Naive thymus-derived CD8-positive, alpha-beta T cell (primary cell): Measurements from ENCODE around the gene IL31RA. TPM values are rescaled to one million over a fixed set of nuclear protein-coding genes. Genes with fewer than 3 reads are reported as not detected.

Experiments
- ATAC-seq, 2 donors: fragments of 150-1000 bp; cut with Tn5 transposase in 1 of 2; sonication (Bioruptor Pico), chemical (Tn5 transposase) in 1 of 2; 1 replicate in 1 of 2; 2 replicates in 1 of 2; pipeline ENCODE4 v1.10.0; 2021; ENCODE audit warnings: mild to moderate bottlenecking in 2 of 2, moderate library complexity in 2 of 2
- POLR2A ChIA-PET: fragments of 350-600 bp; sonication (Branson Sonifier 250); formaldehyde crosslinking; loops from one replicate; lab custom pipeline; 2021; ENCODE audit warnings: antibody characterized with exemption; lab: Charles Lee
- DNase-seq, 10 donors: peaks; one replicate each; pipeline versions ENCODE4 v3.0.0 to v3.0.0-alpha.2; 2020 to 2022
- H3K27ac Mint-ChIP-seq, 10 donors: one replicate each; pipeline ENCODE4 v1.8.0; 2020 to 2022; ENCODE audit warnings: mild to moderate bottlenecking in 10 of 10, mixed read lengths in 10 of 10, moderate library complexity in 4 of 10, inconsistent platforms in 1 of 10
- H3K27me3 Mint-ChIP-seq, 5 donors: one replicate each; pipeline ENCODE4 v1.8.0; 2021 to 2022; ENCODE audit warnings: mixed read lengths in 5 of 5
- H3K36me3 Mint-ChIP-seq, 3 donors: one replicate each; pipeline ENCODE4 v1.8.0; 2020 to 2022; ENCODE audit warnings: mixed read lengths in 3 of 3, mild to moderate bottlenecking in 2 of 3, inconsistent platforms in 1 of 3
- H3K4me1 Mint-ChIP-seq, 4 donors: one replicate each; pipeline ENCODE4 v1.8.0; 2021 to 2022; ENCODE audit warnings: mixed read lengths in 4 of 4
- H3K4me3 Mint-ChIP-seq, 10 donors: one replicate each; pipeline ENCODE4 v1.8.0; 2020 to 2022; ENCODE audit warnings: mild to moderate bottlenecking in 10 of 10, mixed read lengths in 10 of 10, moderate library complexity in 6 of 10, inconsistent platforms in 1 of 10
- H3K9me3 Mint-ChIP-seq, 9 donors: one replicate each; pipeline ENCODE4 v1.8.0; 2020 to 2022; ENCODE audit warnings: mixed read lengths in 9 of 9, mild to moderate bottlenecking in 3 of 9, inconsistent platforms in 1 of 9, moderate library complexity in 1 of 9
- polyA plus RNA-seq, 3 donors: library from polyadenylated mRNA; unstranded; fragments of 300-500 nt; fragmentation: Illumina TruSeq; gene quantifications; one replicate each; pipeline ENCODE4 v1.2.3, GENCODE V29; 2021
- total RNA-seq, 8 experiments: library from RNA in 2 of 8; stranded (reverse) in 2 of 8; gene quantifications; one replicate each; pipeline ENCODE4 v1.2.3 and lab custom pipeline; 2021 to 2026

IL31RA gene
- total and polyA plus RNA-seq, 5 experiments from 2014 or later, result not detected

DNA sequence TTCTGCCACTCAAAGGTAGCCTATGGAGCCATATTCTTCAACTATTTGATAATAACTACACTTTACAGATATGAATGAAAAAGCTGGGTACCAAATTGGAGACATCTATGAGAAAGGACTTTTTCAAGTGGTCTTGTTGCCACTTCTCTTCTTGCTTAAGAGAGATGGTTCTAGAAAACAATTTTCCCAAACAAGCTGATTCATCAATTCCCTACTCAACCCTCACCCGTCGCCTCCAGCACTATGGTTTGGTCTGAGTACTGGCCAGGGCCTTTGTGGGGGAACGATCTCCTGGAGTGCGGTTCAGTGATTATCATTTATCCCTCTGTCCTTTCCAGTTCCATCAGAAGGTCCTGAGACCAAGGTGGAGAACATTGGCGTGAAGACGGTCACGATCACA, 56.8 kb downstream of the IL31RA start:
- Mint-ChIP-seq H3K27me3 (peaks cover 0 to 2% (median 0%) of the 10 kb centered on the region in 5 donors), H3K27ac (no peak overlapping the region), H3K4me1 (peaks cover 6 to 15% (median 12%) of the 10 kb centered on the region in 4 donors), H3K9me3 (peaks cover 0 to 2% (median 0%) of the 10 kb centered on the region in 9 donors), H3K4me3 (no peak overlapping the region), H3K36me3 (peaks cover 0 to 7% (median 0%) of the 10 kb centered on the region in 3 donors)
- POLR2A ChIA-PET, result no interaction called here
- DNase-seq (no peak), ATAC-seq (no peak)

- no peak for ATAC-seq
- DNase-seq, result no peak
- Mint-ChIP-seq H3K4me1 (peaks cover 2 to 6% (median 4%) of the 10 kb centered on the region in 4 donors), H3K4me3 (no peak overlapping the region), H3K27ac (no peak overlapping the region), H3K9me3 (peaks cover 0 to 2% (median 0%) of the 10 kb centered on the region in 9 donors), H3K36me3 (peaks cover 0 to 7% (median 0%) of the 10 kb centered on the region in 3 donors), H3K27me3 (peaks cover 0 to 2% (median 0%) of the 10 kb centered on the region in 5 donors)
- POLR2A ChIA-PET, result no interaction called here
Observed at GRCh38 chr5:55908804-55909203, 57.6 kb downstream of the IL31RA start.

DNA sequence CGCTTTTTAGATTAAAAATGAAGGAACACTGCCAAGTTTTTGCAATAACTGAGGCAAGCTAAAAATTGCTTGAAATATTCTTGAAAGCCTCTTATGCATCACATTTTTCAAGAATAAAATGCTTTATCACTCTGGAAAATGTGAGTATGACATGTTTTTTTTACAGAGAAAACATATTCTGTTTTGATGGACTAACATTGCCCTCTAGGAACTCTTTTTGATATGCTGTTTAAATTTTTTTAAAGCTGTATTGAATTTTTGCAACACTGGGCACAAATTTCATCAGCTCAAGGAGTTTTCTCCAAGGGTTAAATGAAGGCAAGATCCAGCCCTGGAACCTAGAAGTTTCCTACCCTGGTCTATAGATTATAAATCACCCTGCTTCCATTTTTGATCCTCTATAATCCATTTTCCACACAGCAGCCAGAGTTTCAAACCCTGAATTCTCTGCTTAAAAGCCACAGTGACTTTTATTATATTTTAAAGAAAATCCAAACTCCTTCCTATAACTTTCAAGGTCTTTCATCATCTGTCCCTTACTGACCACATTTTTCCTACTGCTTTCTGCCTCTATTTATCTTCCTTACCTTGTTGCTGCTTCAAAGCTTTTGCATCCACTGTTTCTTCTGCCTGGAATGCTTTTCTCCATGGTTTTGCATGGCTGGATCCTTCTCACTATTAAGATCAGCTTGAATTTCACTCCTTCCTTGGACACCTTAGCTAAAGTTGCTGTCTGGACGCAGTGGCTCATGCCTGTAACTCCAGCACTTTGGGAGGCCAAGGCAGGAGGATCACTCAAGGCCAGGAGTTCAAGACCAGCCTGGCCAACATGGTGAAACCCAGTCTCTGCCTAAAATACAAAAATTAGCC, 60.9 kb downstream of the IL31RA start:
- no peak overlapping the region for H3K4me3 Mint-ChIP-seq
- POLR2A ChIA-PET, result interaction anchor here (0.6 kb wide), 1 partner anchor 220 kb away, joined by 5 read pairs; no protein-coding TSS in a partner anchor
- H3K27ac Mint-ChIP-seq, result no peak overlapping the region
- no peak for ATAC-seq
- H3K4me1 Mint-ChIP-seq, result no peaks in the 10 kb centered on the region
- H3K9me3 Mint-ChIP-seq, result peaks cover 0 to 2% (median 0%) of the 10 kb centered on the region in 9 donors
- peaks cover 0 to 8% (median 0%) of the 10 kb centered on the region in 5 donors for H3K27me3 Mint-ChIP-seq
- no peak for DNase-seq
- H3K36me3 Mint-ChIP-seq, result peaks cover 0 to 4% (median 0%) of the 10 kb centered on the region in 3 donors

GRCh38 chr5:55913466-55914413, 62.6 kb downstream of the IL31RA start:
- Mint-ChIP-seq H3K4me1 (no peaks in the 10 kb centered on the region), H3K27ac (no peak overlapping the region), H3K27me3 (peaks cover 0 to 8% (median 0%) of the 10 kb centered on the region in 5 donors), H3K4me3 (no peak overlapping the region), H3K36me3 (peaks cover 0 to 4% (median 0%) of the 10 kb centered on the region in 3 donors), H3K9me3 (peaks cover 0 to 2% (median 0%) of the 10 kb centered on the region in 9 donors)
- no peak for DNase-seq
- ATAC-seq, result no peak
- POLR2A ChIA-PET, result no interaction called here

- peaks cover 0 to 8% (median 0%) of the 10 kb centered on the region in 5 donors for H3K27me3 Mint-ChIP-seq
- H3K9me3 Mint-ChIP-seq, result peaks cover 0 to 2% (median 0%) of the 10 kb centered on the region in 9 donors
- DNase-seq (no peak), ATAC-seq (no peak)
- no peaks in the 10 kb centered on the region for H3K36me3 Mint-ChIP-seq
- H3K27ac Mint-ChIP-seq, result no peak overlapping the region
- peaks cover 4 to 9% (median 7%) of the 10 kb centered on the region in 4 donors for H3K4me1 Mint-ChIP-seq
- H3K4me3 Mint-ChIP-seq, result no peak overlapping the region
- POLR2A ChIA-PET, result no interaction called here
Observed at GRCh38 chr5:55914971-55915370, 63.8 kb downstream of the IL31RA start.

- no peak overlapping the region for H3K4me3 Mint-ChIP-seq
- ATAC-seq, result no peak
- H3K9me3 Mint-ChIP-seq, result no peaks in the 10 kb centered on the region
- POLR2A ChIA-PET, result no interaction called here
- H3K27me3 Mint-ChIP-seq, result peaks cover 0 to 8% (median 0%) of the 10 kb centered on the region in 5 donors
- H3K36me3 Mint-ChIP-seq, result no peaks in the 10 kb centered on the region
- peaks cover 4 to 11% (median 10%) of the 10 kb centered on the region in 4 donors for H3K4me1 Mint-ChIP-seq
- no peak for DNase-seq
- no peak overlapping the region for H3K27ac Mint-ChIP-seq
Observed at GRCh38 chr5:55915783-55916182, 64.6 kb downstream of the IL31RA start.

GRCh38 chr5:55916986-55917385, 65.8 kb downstream of the IL31RA start:
- H3K9me3 Mint-ChIP-seq, result no peaks in the 10 kb centered on the region
- H3K4me3 Mint-ChIP-seq, result no peak overlapping the region
- no peaks in the 10 kb centered on the region for H3K36me3 Mint-ChIP-seq
- peaks cover 0 to 8% (median 0%) of the 10 kb centered on the region in 5 donors for H3K27me3 Mint-ChIP-seq
- peaks cover 4 to 11% (median 10%) of the 10 kb centered on the region in 4 donors for H3K4me1 Mint-ChIP-seq
- ATAC-seq (no peak), DNase-seq (no peak)
- POLR2A ChIA-PET, result interaction anchor here (0.6 kb wide), 1 partner anchor 991 kb away, joined by 4 read pairs; no protein-coding TSS in a partner anchor
- H3K27ac Mint-ChIP-seq, result no peak overlapping the region

DNA sequence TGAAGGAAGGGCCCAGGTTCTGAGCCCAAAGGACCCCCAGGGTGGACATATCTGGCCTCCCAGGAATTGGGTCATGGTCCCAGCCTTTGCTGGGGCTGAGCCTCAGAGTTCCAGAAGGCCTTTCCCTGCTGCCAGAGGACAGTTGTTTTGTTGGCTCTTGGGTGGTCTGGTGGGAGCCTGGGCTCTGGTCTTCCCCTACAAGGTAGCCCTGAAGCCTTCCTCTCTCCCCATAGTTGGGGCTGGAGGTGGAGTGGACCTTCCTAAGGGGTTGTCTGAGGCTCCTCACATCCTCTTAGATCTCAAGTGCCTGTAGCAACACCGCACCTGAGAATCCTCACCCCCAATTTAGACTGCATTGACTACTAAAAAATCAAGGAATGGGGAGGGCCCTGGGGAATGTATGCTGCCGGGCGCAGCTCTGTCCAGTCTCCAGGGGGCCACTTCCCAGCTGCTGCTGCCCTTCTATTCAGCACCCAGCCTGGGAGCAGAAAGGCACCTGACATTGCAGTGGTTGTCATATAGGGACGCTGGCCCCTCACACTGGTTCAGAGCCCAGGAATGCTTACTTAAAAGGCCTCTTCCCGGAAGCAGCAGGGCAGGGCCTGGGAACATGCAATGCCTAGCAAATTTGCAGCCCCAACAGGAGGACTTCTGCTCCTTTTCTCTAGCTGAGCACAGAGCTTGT, 66.4 kb downstream of the IL31RA start:
- H3K4me3 Mint-ChIP-seq, result no peak overlapping the region
- H3K27me3 Mint-ChIP-seq, result peaks cover 0 to 8% (median 0%) of the 10 kb centered on the region in 5 donors
- H3K9me3 Mint-ChIP-seq, result no peaks in the 10 kb centered on the region
- H3K4me1 Mint-ChIP-seq, result peaks cover 4 to 11% (median 10%) of the 10 kb centered on the region in 4 donors
- no peak for ATAC-seq
- H3K36me3 Mint-ChIP-seq, result no peaks in the 10 kb centered on the region
- POLR2A ChIA-PET, result no interaction called here
- DNase-seq, result no peak
- no peak overlapping the region for H3K27ac Mint-ChIP-seq

- POLR2A ChIA-PET, result no interaction called here
- no peak overlapping the region for H3K4me3 Mint-ChIP-seq
- H3K27ac Mint-ChIP-seq, result no peak overlapping the region
- ATAC-seq (no peak), DNase-seq (no peak)
- no peaks in the 10 kb centered on the region for H3K36me3 Mint-ChIP-seq
- H3K9me3 Mint-ChIP-seq, result no peaks in the 10 kb centered on the region
- peaks cover 7 to 18% (median 15%) of the 10 kb centered on the region in 4 donors for H3K4me1 Mint-ChIP-seq
- H3K27me3 Mint-ChIP-seq, result peaks cover 0 to 8% (median 0%) of the 10 kb centered on the region in 5 donors
Observed at GRCh38 chr5:55918087-55919035, 67.2 kb downstream of the IL31RA start.

GRCh38 chr5:55919625-55920024, 68.5 kb downstream of the IL31RA start:
- ATAC-seq (no peak), DNase-seq (no peak)
- Mint-ChIP-seq H3K4me1 (peaks cover 9 to 25% (median 20%) of the 10 kb centered on the region in 4 donors), H3K36me3 (no peaks in the 10 kb centered on the region), H3K4me3 (no peak overlapping the region), H3K27me3 (peaks cover 0 to 8% (median 0%) of the 10 kb centered on the region in 5 donors), H3K27ac (peak overlapping the region in 1 of 10 donors; percentile 17), H3K9me3 (no peaks in the 10 kb centered on the region)
- POLR2A ChIA-PET, result no interaction called here

DNA sequence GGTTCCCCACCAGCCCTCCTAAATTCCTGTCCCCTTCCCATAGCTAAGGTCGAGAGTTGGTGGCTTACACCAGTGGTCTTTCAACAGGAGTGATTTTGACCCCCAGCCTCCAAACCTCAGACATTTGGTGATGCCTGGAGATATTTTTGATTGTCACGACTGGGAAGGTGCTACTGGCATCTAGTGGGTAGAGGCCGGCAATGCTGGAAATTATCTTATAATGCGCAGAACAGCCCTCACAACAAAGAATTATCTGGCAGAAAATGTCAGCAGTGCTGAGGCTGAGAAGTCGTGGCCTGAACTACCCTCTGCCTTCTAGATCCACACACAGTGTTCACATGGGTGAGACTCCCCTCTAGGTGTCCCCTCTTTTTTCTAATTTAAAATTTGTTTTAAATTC, 69.6 kb downstream of the IL31RA start:
- DNase-seq, result no peak
- Mint-ChIP-seq H3K4me1 (peaks cover 9 to 25% (median 20%) of the 10 kb centered on the region in 4 donors), H3K4me3 (no peak overlapping the region), H3K27me3 (peaks cover 0 to 5% (median 0%) of the 10 kb centered on the region in 5 donors), H3K36me3 (no peaks in the 10 kb centered on the region), H3K9me3 (no peaks in the 10 kb centered on the region), H3K27ac (no peak overlapping the region)
- POLR2A ChIA-PET, result interaction anchor here (0.6 kb wide), 1 partner anchor 29 kb away, joined by 3 read pairs; no protein-coding TSS in a partner anchor
- ATAC-seq, result no peak
